ENCODE data around the gene ANAPC2.

DNA sequence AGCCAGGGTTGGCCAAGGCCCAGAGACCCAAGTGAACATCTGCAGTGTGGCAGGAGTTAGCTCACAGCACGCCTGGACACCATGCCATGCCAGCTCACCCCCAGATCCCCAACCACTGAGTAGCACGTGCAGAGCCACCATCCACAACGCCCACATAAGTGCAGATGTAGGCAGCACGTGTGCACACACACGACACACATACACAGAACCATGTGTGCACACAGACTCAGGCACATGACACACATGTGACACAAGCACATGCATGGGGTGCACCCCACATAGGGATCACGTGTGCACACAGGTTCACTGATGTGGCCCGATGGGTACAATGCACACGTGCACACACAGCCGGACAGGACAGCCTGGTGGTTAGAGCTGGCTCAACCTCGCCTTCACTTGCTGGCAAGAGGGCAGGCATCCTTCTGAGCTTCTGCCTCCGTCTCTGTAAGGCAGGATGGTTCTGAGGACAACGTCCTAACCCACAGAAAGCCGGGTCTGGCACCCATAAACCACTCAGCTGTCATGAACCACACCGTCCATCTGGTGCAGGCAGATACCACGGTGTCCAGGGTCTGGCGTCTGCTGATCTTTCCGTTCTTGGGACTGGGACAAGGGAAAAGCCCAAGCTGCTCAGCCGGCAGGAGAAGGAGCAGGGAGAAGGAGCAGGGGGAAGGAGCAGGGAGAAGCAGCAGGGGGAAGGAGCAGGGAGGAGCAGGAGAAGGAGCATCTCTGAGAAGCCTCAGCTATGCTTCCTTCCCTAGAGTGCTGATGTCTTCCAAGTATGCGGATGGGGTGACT, 30.5 kb downstream of the ANAPC2 start:
- TF ChIP-seq FOXA1 (IDR thresholded peaks at IDR 0.05): no peak
- TF ChIP-seq, protein P1, sequence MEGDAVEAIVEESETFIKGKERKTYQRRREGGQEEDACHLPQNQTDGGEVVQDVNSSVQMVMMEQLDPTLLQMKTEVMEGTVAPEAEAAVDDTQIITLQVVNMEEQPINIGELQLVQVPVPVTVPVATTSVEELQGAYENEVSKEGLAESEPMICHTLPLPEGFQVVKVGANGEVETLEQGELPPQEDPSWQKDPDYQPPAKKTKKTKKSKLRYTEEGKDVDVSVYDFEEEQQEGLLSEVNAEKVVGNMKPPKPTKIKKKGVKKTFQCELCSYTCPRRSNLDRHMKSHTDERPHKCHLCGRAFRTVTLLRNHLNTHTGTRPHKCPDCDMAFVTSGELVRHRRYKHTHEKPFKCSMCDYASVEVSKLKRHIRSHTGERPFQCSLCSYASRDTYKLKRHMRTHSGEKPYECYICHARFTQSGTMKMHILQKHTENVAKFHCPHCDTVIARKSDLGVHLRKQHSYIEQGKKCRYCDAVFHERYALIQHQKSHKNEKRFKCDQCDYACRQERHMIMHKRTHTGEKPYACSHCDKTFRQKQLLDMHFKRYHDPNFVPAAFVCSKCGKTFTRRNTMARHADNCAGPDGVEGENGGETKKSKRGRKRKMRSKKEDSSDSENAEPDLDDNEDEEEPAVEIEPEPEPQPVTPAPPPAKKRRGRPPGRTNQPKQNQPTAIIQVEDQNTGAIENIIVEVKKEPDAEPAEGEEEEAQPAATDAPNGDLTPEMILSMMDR (IDR thresholded peaks at IDR 0.05; ENCODE audit: low read depth, low read length, missing input control): no peak
